ENCODE measurements around the gene DNAAF5. TPM values are rescaled to one million over a fixed set of nuclear protein-coding genes. Genes with fewer than 3 reads are reported as not detected.

Gene DNAAF5
- total RNA-seq, 6 experiments from 2014 or later, result 25.4 to 33.0 (median 27.5) TPM

DNA sequence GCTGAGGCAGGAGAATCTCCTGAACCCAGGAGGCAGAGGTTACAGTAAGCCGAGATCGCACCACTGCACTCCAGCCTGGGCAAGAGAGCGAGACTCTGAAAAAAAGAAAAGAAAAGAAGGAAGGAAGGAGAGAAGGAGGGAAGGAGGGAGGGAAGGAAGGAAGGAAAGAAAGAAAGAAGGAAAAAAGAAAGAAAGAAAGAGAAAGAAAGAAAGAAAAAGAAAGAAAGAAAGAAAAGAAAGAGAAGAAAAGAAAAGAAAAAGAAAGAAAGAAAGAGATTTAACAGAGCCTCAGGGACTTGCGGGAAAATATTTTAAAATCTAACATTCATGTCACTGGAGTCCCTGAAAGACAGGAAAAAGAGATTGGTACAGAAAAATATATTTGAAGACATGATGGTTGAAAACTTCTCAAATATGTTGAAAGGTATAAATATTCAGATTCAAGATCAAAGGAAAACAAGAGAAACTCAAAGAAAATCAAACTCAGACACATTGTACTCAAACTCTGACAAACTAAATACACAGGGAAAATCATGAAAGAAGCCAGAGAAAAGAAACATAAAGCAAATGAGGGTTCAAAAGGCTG, 25.3 kb upstream of the DNAAF5 start:
- TF ChIP-seq, protein P1, sequence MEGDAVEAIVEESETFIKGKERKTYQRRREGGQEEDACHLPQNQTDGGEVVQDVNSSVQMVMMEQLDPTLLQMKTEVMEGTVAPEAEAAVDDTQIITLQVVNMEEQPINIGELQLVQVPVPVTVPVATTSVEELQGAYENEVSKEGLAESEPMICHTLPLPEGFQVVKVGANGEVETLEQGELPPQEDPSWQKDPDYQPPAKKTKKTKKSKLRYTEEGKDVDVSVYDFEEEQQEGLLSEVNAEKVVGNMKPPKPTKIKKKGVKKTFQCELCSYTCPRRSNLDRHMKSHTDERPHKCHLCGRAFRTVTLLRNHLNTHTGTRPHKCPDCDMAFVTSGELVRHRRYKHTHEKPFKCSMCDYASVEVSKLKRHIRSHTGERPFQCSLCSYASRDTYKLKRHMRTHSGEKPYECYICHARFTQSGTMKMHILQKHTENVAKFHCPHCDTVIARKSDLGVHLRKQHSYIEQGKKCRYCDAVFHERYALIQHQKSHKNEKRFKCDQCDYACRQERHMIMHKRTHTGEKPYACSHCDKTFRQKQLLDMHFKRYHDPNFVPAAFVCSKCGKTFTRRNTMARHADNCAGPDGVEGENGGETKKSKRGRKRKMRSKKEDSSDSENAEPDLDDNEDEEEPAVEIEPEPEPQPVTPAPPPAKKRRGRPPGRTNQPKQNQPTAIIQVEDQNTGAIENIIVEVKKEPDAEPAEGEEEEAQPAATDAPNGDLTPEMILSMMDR (IDR thresholded peaks at IDR 0.05), result no peak

DNA sequence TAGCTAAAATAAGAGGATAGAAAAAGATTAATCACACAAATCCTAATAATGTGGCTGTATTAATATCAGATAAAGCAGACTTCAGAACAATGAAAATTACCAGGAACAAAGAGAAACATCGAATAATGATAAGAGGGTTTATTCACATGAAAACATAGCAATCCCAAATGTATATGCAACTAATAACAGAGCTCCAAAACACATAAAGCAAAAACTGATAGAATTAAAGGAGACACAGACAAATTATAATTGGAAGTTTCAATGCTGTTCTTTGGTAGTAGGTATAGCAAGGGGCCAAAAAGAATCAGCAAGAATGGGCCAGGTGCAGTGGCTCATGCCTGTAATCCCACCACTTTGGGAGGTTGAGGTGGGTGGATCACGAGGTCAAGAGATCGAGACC, 23.4 kb upstream of the DNAAF5 start:
- TF ChIP-seq, protein P1 (IDR thresholded peaks at IDR 0.05), result no peak
- Mint-ChIP-seq H3K4me3 (no peak overlapping the region), H3K27me3 (ENCODE audit: insufficient read depth) (no peaks in the 10 kb centered on the region), H3K36me3 (ENCODE audit: low read depth) (peaks cover 14% of the 10 kb centered on the region), H3K4me1 (ENCODE audit: low read depth) (no peaks in the 10 kb centered on the region), H3K27ac (no peak overlapping the region), H3K9me3 (peaks cover 4% of the 10 kb centered on the region)
- no peak for DNase-seq

More for the DNA sequence above, 25.3 kb upstream of the DNAAF5 start:
- H3K27me3 Mint-ChIP-seq (ENCODE audit: insufficient read depth), result no peaks in the 10 kb centered on the region
- no peak overlapping the region for H3K27ac Mint-ChIP-seq
- peaks cover 14% of the 10 kb centered on the region for H3K36me3 Mint-ChIP-seq (ENCODE audit: low read depth)
- DNase-seq, result no peak
- H3K9me3 Mint-ChIP-seq, result peaks cover 4% of the 10 kb centered on the region
- no peak overlapping the region for H3K4me3 Mint-ChIP-seq
- H3K4me1 Mint-ChIP-seq (ENCODE audit: low read depth), result no peaks in the 10 kb centered on the region

DNA sequence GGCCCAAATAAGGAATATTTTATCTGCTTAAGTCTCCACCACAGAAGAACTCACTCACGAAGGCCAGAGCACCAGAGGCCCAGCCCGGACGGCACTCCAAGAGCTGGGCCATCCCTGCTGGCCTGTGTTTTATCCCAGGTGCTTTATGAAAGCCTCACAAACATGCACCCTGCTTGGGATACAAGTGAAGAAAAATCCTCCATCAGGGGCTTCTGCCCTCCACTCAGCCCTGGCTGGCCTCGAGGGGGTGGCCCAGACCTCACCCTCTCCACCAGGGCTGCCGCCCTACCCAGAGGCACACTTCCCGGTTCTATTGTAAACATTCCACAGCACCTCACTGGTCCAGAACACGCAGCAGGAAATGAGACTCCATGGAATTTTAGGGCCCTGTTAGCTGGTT, 19.8 kb upstream of the DNAAF5 start:
- Mint-ChIP-seq H3K9me3 (peaks cover 4% of the 10 kb centered on the region), H3K27ac (no peak overlapping the region), H3K4me3 (no peak overlapping the region), H3K27me3 (ENCODE audit: insufficient read depth) (no peaks in the 10 kb centered on the region; the same call in 1 of the 2 replicates), H3K4me1 (ENCODE audit: low read depth) (no peaks in the 10 kb centered on the region), H3K36me3 (ENCODE audit: low read depth) (peaks cover 14% of the 10 kb centered on the region)
- TF ChIP-seq, protein P1 (IDR thresholded peaks at IDR 0.05), result no peak
- no peak for DNase-seq

DNA sequence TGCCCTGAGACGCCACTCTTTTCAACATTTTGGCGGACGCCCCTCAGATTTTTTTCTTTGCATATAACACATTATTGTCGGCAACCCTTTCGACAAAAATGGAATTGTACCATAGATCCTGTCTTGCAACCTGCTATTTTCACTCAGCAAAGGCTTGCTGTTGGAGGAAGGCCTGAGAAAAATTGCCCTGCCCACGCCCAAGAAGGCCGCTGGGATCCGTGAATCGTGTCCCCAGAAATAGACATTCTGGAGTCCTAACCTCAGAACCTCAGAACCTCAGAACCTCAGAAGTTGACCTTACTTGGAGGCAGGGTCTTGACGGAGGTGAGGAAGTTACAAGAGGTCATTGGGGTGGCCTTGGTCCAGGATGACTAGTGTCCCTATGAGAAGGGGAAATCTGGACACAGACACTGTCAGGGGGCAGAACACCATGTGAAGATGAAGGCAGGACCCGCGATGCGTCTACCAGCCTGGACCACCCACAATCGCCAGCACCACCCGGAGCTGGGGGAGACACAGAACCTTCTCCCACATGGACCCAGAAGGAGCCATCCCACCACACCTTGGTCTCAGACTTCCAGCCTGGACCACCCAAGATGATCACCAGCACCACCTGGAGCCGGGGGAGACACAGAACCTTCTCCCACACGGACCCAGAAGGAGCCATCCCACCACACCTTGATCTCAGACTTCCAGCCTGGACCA, 19.1 kb upstream of the DNAAF5 start:
- peaks cover 4% of the 10 kb centered on the region for H3K9me3 Mint-ChIP-seq
- no peaks in the 10 kb centered on the region for H3K4me1 Mint-ChIP-seq (ENCODE audit: low read depth)
- no peak overlapping the region for H3K4me3 Mint-ChIP-seq
- H3K36me3 Mint-ChIP-seq (ENCODE audit: low read depth), result peaks cover 14% of the 10 kb centered on the region
- TF ChIP-seq, protein P1 (IDR thresholded peaks at IDR 0.05), result no peak
- no peak for DNase-seq
- H3K27me3 Mint-ChIP-seq (ENCODE audit: insufficient read depth), result no peaks in the 10 kb centered on the region; the same call in 1 of the 2 replicates
- no peak overlapping the region for H3K27ac Mint-ChIP-seq

DNA sequence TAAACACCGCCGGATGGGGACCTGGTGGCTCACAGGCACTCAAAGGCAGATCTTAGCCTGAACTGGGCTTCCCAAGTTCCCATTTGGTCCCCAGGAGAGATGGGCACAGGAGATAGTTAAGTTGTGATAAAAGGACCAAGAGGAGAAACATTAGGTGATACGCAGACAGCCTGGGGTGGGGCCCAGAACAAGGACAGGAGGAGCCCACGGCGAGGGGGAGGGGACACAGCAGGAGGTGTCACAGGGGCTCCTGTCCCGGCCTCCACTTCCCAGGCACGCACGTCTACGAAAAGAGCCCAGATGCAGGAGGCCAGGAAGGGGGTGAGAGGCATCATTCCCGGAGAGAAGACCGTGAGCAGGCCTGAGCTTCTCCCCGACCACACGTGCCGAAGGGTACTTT, 16.3 kb upstream of the DNAAF5 start:
- H3K27me3 Mint-ChIP-seq (ENCODE audit: insufficient read depth), result peaks cover 5% of the 10 kb centered on the region
- no peak for DNase-seq
- H3K9me3 Mint-ChIP-seq, result peaks cover 4% of the 10 kb centered on the region
- H3K27ac Mint-ChIP-seq, result no peak overlapping the region
- H3K4me1 Mint-ChIP-seq (ENCODE audit: low read depth), result no peaks in the 10 kb centered on the region
- no peak overlapping the region for H3K4me3 Mint-ChIP-seq
- H3K36me3 Mint-ChIP-seq (ENCODE audit: low read depth), result peaks cover 4% of the 10 kb centered on the region; the same call in 1 of the 2 replicates
- TF ChIP-seq, protein P1 (IDR thresholded peaks at IDR 0.05), result no peak
